ENCODE data around the gene RRAGA.
A peak's percentile ranks its signal among the peaks of the same experiment; 100 is the strongest.
"Not testable (repeated sequence)": the region's sequence is repeated elsewhere in the genome, so short reads cannot be mapped to it uniquely, and the experiment has no call there.

The RRAGA gene, protein sequence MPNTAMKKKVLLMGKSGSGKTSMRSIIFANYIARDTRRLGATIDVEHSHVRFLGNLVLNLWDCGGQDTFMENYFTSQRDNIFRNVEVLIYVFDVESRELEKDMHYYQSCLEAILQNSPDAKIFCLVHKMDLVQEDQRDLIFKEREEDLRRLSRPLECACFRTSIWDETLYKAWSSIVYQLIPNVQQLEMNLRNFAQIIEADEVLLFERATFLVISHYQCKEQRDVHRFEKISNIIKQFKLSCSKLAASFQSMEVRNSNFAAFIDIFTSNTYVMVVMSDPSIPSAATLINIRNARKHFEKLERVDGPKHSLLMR

DNA sequence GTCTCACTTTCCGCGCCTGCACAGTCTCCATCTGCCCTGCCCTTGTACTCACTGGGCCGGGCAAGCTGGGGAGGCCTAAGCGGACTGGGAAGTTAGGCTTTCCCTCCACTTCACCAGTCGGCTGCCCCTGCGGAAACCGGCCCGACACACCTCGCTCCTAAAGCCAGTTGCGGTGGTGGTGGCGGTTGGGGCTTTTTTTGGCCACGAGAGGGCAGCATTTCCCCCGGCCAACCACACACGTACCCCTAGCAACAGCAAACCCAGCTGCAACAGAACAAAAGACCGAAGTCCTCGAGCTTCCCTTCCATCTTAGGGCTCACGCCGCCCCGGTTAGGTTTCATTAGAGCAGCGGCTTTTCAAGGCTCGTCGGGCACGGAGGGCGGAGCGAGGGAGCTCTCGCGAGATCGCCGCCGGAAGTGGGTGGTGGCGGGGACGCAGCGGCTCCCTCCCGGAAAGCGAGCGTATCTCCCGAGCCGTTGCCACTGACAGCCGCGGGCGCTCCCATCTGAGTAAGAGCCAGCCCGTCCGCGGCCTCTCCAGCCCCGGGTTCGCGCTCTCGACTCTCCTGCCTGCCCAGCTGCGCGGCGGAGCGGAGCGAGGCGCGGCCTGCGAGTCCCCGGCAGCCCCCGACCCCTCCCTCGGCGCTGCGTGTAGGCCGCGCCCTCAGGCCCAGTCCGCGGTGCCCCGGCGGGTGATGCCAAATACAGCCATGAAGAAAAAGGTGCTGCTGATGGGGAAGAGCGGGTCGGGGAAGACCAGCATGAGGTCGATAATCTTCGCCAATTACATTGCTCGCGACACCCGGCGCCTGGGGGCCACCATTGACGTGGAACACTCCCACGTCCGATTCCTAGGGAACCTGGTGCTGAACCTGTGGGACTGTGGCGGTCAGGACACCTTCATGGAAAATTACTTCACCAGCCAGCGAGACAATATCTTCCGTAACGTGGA, at the start of gene RRAGA:
TSS of gene RRAGA (plus strand) at position 462 of the 951 bp plus-strand sequence. CDS start at position 695, 233 bp downstream.
- DNase-seq, result peak; percentile 99

DNA sequence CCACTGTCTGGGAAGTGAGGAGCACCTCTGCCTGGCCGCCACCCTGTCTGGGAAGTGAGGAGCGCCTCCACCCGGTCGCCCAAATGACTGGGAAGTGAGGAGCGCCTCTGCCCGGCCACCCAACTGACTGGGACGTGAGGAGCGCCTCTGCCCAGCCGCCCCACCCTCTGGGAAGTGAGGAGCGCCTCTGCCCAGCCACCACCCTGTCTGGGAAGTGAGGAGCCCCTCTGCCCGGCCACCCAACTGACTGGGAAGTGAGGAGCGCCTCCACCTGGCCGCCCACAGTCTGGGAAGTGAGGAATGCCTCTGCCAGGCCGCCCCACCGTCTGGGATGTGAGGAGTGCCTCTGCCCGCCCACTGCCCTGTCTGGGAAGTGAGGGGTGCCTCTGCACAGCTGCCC, 49.1 kb upstream of the RRAGA start:
- DNase-seq, result no peak

DNA sequence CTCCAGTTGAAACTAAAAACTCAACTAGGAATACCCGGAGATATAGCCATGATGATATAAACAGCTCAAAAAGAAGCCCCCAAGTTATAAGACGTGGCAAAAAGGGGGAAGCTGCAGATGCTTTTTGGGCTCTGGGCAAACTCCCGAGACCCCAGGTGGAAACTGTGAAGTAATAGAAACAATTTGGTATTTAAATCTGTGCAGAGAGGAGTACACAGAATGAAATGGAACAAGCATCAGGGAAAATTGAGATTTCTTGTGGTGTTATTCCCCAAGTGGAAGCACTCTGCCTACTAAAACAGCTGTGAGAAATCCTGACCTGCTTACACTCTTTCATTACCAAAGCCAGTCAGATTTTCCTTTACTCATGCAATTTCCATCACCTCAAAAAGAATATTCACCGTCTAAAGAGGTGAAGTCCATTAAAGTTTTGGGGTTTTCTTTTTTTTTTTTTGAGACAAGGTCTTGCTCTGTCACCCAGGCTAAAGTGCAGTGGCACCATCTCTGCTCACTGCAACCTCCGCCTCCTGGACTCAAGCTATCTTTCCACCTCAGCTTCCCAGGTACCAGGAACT, 39.7 kb upstream of the RRAGA start:
- no peak for DNase-seq

DNA sequence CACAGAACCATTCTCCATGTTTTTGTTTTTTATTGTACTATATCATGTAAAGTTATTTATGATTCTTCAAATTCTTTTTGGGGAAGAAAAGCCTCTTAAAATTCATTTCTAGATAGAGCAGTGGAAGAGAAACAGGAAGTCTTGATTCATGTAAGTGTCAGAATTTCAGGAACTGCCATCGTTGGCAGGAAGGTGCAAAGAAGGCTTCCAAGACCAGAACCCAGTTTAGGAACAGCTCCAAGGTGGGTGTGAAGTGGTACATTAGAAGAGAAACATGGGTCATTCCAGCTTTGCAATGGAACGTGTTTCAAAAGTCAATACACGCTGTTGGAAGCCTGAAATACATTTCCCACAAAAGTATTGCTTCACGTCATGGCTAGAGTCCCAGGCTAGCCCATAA, 31.0 kb upstream of the RRAGA start:
- no peak for DNase-seq

DNA sequence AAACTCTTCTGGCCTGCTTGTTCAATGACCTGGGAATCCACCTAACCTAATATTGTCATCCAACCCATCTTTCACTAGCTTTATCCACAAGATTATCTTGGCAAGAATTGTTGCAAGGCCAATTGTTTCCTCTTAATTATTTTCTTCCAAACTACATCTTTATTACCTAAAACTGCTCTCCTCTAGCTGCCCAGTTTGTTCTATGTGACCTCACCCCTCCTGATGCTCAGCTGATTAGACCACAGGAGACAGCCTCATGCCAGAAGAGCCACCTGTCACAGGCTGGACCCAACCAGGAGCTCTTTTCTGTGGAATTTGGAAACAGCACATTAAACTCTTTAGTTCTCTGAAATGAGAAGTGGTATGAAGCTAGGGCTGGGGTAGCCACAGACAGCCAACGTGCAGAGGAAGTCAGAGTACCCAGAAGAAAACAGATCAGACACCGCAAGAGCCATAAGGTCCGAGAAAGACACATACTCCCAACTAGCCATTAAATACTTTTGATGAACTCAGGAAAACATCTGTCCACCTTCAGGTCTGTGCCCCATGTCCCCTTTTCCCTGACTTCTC, 28.3 kb upstream of the RRAGA start:
- no peak for DNase-seq

DNA sequence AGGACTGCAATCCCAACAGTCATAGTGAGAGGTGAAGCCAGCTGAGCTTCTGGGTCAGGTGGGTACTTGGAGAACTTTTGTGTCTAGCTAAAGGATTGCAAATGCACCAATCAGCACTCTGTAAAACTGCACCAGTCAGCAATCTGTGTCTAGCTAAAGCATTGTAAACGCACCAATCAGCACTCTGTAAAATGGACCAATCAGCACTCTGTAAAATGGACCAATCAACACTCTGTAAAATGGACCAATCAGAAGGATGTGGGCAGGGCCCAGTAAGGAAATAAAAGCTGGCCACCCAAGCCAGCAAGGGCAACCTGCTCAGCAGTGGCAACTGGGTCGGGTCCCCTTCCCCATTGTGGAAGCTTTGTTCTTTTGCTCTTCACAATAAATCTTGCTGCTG, 27.6 kb upstream of the RRAGA start:
- not testable (repeated sequence) for DNase-seq

DNA sequence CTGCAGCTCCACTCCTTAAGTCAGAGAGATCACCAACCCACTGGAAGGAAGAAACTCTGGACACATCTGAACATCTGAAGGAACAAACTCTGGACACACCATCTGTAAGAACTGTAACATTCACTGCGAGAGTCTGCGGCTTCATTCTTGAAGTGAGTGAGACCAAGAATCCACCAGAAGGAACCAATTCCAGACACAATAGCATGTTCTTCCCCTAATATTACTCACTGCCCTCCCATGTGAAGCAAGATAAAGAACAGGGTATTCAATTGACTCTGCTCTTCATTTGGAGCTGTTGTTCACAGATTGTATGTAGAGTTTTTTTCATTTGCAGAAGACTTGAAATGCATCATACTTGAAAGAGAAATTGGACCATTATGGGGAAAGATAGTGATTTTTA, 27.0 kb upstream of the RRAGA start:
- DNase-seq, result no peak

DNA sequence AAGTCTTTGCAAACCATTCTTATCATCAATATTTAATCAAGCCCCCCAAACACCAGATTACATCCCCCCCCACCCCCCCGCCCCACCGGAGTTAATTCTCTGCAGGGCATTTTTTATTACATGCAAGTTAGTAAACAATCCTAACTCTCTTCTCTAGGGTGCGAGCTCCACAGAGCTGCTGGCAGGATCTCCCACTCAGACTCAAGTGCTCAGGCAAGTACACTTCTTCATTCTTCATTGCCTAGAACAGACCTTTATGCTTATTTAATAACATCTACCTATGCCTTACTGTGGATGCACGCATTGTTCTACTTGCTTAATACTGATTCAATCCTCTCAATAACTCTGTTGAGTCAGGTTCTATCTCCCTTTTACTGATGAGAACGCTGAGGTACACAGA, 26.1 kb upstream of the RRAGA start:
- DNase-seq, result no peak

DNA sequence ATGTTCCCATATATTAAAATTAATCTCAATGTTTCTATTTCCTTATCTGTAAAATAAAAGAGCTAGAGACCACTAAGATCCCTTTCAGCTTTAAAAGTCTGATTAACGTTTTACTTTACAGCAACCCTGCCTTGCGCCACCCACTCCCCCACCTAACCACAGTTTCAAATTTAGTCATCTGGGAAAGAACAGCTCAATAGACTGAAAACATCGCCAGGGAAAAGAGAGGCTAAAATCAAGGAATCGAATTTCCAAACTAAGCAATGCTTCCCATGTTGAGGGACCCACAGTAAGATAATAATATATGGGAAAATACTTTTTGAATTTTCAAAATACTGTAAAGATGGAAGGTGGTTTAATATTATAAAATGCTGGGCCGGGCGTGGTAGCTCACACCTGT, 22.9 kb upstream of the RRAGA start:
- DNase-seq, result no peak

DNA sequence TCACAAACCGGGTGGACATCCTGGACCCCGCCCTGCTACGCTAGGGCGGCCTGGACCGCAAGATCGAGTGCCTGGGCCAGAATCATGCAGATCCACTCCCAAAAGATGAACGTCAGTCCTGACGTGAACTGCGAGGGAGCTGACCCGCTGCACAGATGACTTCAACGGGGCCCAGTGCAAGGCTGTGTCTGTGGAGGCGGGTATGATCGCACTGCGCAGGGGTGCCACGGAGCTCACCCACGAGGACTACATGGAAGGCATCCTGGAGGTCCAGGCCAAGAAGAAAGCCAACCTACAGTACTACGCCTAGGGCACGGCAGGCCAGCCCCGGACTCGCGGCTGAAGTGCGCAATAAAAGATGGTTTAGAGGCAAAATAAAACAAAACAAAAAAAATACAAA, 21.4 kb upstream of the RRAGA start:
- DNase-seq, result no peak

DNA sequence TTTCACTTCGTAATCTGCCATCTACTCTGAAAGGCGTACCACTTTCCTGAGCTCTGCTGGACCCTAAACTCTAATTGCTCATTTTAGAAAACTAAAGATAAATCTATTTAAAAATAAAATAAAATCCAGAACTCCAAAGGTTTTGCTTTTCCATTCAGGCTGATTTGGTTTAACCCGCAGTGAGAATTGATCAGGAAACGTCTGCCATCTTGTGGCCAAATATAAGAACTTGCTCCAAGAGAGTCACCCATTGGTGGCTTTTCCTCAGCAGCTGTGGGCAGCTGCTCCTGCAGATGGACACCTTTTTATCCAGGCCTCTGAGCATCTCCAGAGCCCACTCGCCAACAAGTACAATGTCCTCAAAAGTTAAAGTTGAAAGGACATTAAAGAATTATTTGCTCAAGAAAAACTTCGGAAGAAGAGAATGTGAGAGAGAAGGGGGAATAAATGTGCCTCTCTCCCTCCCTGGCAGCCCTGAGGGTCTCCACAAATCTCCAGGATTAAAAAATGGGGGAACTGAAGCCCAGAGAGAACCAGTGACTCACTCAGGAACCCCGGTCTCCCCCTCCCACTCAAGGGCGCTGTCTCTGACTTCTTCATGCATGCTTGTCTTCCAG, 20.3 kb upstream of the RRAGA start:
- peak; percentile 73 for DNase-seq

DNA sequence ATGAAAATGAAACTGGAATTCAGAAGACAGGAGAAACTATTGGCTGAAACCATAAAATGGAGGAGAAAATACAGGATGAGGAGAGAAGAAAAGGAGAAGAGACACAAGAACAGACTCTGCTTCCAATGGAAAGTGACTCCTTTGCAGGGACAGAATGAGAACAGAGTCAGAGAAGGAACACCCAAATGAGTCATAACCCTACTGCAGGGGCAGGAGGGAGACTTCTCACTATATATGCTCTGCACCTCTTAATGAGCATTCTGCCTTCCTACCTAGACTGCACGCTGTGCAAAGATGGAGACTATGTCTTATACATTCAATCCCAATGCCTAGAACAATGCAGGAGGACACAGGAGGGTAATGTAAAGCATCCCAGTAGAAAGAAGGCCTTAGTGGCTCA, 18.3 kb upstream of the RRAGA start:
- no peak for DNase-seq

DNA sequence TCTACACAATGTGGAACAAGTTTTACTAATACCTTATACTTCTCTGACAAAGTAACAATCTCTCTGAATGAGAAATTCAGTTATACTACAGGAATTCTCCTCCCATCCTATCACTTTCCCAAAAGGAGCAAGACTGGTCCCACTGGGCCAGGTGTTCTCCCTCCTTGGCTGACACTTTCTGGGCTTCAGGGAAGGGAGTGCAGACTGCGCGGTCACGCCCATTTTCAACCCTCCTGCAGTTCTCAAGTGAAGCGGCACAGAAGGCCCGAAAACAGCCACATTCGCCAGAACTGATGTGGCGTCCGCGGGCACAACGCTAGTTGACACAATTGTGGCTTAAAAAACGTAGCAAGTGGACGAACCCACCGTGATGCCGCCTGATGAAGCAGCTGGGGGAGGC, 16.8 kb upstream of the RRAGA start:
- no peak for DNase-seq

DNA sequence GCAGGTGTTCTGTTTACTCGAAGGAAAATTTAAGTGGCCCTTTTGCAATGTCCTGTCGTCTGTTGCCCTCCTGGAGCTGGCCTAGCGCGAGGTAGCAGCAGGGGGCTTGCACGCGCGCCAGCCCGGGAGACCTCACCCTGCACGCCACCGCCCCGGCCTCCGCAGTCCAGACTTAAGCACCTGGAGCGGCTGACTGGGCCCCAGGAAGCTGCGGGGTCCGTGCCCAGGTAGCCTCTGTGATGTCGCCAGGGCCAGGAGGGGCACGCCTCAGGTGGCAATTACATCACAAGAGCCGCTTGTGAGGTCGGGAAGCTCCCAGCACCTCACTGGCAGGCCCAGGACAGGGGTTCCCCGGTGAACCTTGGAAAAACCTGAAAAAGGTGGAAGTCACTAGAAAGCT, 16.2 kb upstream of the RRAGA start, which contains the start of gene SAXO1:
TSS of gene SAXO1 (minus strand) at position 195 of the 400 bp plus-strand sequence. CDS start 301 bp downstream, outside the sequence.
- DNase-seq, result no peak

DNA sequence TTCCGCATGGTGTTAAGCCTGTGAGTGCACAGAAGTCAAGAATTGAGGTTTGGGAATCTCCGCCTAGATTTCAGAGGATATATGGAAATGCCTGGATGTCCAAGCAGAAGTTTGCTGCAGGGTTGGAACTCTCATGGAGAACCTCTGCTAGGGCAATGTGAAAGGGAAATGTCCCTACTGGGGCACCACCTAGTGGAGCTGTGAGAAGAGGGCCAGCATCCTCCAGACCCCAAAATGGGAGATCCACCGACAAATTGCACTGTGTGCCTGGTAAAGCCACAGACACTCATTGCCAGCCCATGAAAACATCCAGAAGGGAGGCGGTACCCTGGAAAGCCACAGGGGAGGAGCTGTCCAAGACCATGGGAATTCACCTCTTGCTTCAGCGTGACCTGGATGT, 12.6 kb upstream of the RRAGA start:
- no peak for DNase-seq

DNA sequence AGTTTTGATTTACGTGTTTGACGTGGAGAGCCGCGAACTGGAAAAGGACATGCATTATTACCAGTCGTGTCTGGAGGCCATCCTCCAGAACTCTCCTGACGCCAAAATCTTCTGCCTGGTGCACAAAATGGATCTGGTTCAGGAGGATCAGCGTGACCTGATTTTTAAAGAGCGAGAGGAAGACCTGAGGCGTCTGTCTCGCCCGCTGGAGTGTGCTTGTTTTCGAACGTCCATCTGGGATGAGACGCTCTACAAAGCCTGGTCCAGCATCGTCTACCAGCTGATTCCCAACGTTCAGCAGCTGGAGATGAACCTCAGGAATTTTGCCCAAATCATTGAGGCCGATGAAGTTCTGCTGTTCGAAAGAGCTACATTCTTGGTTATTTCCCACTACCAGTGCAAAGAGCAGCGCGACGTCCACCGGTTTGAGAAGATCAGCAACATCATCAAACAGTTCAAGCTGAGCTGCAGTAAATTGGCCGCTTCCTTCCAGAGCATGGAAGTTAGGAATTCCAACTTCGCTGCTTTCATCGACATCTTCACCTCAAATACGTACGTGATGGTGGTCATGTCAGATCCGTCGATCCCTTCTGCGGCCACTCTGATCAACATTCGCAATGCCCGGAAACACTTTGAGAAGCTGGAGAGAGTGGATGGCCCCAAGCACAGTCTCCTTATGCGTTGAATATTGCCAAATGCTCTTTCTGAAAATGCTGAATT, 850 bp downstream of the RRAGA start:
- no peak for DNase-seq

DNA sequence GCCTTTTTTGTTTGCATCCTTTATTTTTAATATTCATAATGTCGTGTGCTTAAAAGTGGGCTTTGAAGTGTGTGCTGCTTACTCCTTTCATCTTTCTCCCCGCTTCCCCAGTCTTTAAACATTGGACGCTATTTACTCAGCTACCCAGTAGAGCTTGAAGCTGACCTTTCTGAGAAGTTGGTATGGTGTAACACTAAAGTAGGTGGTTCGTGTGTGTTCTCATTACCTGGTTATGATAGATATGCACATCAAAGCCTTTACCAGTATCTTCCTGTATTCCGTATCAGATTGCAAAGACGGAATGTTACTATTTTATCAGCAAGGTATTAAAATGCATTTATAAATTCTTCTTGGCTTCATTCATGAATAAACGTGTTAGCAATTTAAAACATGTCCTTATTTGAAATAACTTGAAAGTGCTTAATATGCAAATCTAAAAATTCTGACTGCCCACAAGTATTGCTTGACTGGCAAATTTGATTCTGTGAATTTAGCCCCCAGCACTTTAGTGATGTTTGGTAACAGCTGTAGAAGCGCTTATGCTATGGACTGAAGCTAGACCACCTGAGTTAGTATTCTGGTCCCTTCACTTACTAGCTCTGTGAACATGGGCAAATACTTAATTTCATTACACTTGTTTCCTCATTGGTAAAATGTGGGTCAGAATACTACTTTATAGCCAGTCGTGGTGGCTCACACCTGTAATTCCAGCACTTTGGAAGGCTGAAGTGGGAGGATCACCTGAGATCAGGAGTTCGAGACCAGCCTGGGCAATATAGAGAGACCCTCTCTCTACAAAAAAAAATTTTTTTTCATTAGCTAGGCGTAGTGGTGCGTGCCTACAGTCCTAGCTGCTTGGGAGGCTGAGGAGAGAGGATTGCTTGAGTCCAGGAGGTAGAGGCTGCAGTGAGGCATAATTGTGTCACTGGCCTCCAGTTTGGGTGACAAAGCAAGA, 1.7 kb downstream of the RRAGA start:
- DNase-seq, result no peak

DNA sequence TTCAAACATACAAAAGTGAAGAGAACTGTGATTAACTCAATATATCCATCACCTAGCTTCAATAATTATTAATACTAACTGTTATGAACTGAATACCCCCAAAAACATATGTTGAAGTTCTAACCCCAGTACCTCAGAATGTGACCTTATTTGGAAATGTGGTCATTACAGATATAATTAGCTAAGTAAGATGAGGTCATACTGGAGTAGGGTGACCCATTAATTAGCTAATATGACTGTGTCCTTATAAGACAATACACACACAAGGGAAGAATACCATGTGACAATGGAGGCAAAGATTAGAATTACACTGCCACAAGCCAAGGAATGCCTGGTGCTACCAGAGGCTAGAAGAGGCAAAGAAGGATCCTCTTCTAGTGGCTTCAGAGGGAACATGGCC, 7.8 kb downstream of the RRAGA start:
- no peak for DNase-seq

DNA sequence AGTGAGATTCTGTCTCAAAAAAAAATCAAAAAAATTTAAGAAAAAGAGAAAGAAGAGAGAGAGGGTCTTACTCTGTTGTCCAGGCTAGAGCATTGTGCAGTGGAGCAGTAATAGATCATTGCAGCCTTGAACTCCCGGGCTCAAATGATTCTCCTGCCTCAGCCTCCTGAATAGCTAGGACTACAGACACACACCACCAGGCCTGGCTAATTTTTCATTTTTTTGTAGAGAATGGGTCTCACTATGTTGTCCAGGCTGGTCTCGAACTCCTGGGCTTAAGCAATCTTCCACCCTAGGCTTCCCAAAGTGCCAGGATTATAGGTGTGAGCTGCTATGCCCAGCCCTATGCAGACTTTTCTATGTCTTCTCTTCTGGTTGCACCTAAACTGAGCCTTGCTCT, 25.0 kb downstream of the RRAGA start:
- no peak for DNase-seq

DNA sequence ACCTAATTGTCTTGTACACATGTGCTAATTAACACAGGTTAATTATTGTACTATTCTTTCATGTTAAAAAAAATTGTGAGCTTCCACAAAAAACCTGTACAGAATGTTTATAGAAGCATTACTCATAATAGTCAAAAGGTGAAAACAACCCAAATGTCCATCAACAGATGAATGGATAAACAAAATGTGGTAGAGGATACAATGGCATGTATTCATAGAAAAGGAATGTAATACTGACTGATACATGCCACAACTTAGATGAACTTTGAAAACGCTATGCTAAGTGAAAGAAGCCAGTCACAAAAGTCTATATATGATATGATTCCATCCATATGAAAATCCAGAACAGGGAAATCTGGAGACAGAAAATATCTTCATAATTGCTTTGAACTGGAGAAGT, 25.6 kb downstream of the RRAGA start:
- no peak for DNase-seq

DNA sequence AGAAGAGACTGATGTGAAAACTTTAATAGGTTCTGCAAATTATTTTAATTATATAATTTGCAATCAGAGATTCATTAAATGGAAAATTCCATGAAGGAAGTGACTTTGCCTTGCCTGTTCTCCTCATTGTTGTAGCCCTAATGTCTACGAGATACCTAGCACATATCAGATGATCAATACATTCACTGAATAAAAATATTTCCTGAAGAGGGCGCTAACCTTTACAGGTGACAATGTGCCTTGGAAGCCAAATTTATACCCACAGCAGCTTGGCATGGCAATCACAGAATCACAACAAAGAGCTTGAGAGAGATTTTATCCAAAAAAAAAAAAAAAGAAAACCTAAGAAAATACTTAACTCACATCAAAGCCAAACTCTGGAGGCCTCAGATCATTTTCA, 36.1 kb downstream of the RRAGA start:
- DNase-seq, result peak; percentile 18
